ENCODE results near the gene ARHGAP15.

ARHGAP15 gene

GRCh38 chr2:143230506-143231253, 101.5 kb downstream of the ARHGAP15 start:
- Histone ChIP-seq H3K27ac (no peak overlapping the region), H3K36me3 (peaks cover 30% of the 10 kb centered on the region), H3K4me3 (no peak overlapping the region), H4K20me1 (no peaks in the 10 kb centered on the region), H3K9ac (no peak overlapping the region), H3K4me1 (no peaks in the 10 kb centered on the region), H3K4me2 (no peak overlapping the region), H3K9me3 (peaks cover 17% of the 10 kb centered on the region), H3K27me3 (no peaks in the 10 kb centered on the region)
- no peak for TF ChIP-seq Cebpa-rat (IDR thresholded peaks at IDR 0.05)

GRCh38 chr2:143231254-143231645, 102.0 kb downstream of the ARHGAP15 start:
- Histone ChIP-seq H3K4me1 (no peaks in the 10 kb centered on the region), H3K4me2 (no peak overlapping the region), H3K9ac (no peak overlapping the region), H4K20me1 (no peaks in the 10 kb centered on the region), H3K27me3 (no peaks in the 10 kb centered on the region), H3K36me3 (peaks cover 32% of the 10 kb centered on the region), H3K9me3 (peaks cover 17% of the 10 kb centered on the region), H3K4me3 (no peak overlapping the region), H3K27ac (no peak overlapping the region)
- no peak for TF ChIP-seq Cebpa-rat (IDR thresholded peaks at IDR 0.05)

DNA sequence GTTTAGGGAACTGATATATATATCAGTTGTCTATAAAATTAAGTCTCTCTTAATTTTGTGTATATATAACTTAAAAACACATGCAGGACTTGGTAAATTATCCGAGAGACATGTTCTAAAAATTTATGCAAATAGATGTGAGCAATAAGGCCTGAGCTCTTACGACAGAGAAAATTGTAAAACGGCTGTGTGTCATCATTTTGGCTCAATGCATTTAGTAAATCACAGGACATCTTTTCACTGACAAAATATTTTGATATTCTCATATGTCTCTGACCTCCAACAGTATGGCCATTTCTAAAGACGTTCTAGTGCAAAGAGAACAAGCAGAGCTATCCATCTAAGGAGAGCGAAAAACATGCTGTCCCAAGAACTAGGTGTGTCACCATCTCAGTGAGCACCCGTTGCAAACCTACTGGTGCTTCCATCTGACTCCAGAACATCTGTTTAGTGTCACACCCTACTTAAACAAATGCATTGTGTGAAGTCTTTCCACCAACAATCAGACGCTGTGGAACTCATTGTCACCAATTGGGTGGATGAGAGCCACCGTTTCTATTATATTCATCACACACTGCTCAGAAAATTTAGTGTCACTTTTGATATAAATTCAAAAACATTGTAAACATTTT, 108.0 kb downstream of the ARHGAP15 start:
- no peak overlapping the region for H3K9ac ChIP-seq
- H3K27me3 ChIP-seq: no peaks in the 10 kb centered on the region
- no peak for TF ChIP-seq Cebpa-rat (IDR thresholded peaks at IDR 0.05)
- H4K20me1 ChIP-seq: no peaks in the 10 kb centered on the region
- peaks cover 15% of the 10 kb centered on the region for H3K9me3 ChIP-seq
- no peak overlapping the region for H3K4me2 ChIP-seq
- H3K4me3 ChIP-seq: no peak overlapping the region
- H3K27ac ChIP-seq: no peak overlapping the region
- H3K36me3 ChIP-seq: peaks cover 27% of the 10 kb centered on the region; the same call in 1 of the 2 replicates
- H3K4me1 ChIP-seq: no peaks in the 10 kb centered on the region

GRCh38 chr2:143241403-143242088, 112.3 kb downstream of the ARHGAP15 start:
- Histone ChIP-seq H3K9me3 (no peaks in the 10 kb centered on the region), H3K27ac (no peak overlapping the region), H3K27me3 (no peaks in the 10 kb centered on the region), H3K36me3 (peaks cover 12% of the 10 kb centered on the region; the same call in 1 of the 2 replicates), H4K20me1 (no peaks in the 10 kb centered on the region), H3K4me3 (no peak overlapping the region), H3K4me1 (no peaks in the 10 kb centered on the region), H3K4me2 (no peak overlapping the region), H3K9ac (no peak overlapping the region)
- no peak for TF ChIP-seq Cebpa-rat (IDR thresholded peaks at IDR 0.05)

DNA sequence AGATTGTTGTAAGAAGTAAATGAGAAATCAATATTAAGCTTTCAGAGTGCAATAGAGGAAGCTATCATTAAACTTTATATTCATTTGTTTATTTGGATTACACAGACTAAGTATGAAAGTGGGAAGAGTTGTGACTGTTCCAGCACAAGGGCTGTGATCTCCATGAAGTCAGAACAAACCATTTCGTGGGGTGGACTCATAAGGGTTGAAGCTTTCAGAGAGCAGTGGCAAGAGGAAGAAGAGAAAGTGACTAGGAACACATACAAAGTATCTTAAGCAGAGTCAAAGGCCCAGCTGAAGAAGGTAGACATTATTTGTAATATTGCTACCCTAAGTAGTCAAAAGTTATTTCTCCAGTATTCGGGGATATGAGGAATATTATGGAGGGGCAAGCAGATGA, 117.0 kb downstream of the ARHGAP15 start:
- Histone ChIP-seq H3K27me3 (no peaks in the 10 kb centered on the region), H3K27ac (no peak overlapping the region), H3K9ac (no peak overlapping the region), H3K4me3 (no peak overlapping the region), H4K20me1 (no peaks in the 10 kb centered on the region), H3K9me3 (no peaks in the 10 kb centered on the region), H3K4me2 (no peak overlapping the region), H3K36me3 (peaks cover 22% of the 10 kb centered on the region), H3K4me1 (no peaks in the 10 kb centered on the region)
- TF ChIP-seq Cebpa-rat (IDR thresholded peaks at IDR 0.05): no peak

DNA sequence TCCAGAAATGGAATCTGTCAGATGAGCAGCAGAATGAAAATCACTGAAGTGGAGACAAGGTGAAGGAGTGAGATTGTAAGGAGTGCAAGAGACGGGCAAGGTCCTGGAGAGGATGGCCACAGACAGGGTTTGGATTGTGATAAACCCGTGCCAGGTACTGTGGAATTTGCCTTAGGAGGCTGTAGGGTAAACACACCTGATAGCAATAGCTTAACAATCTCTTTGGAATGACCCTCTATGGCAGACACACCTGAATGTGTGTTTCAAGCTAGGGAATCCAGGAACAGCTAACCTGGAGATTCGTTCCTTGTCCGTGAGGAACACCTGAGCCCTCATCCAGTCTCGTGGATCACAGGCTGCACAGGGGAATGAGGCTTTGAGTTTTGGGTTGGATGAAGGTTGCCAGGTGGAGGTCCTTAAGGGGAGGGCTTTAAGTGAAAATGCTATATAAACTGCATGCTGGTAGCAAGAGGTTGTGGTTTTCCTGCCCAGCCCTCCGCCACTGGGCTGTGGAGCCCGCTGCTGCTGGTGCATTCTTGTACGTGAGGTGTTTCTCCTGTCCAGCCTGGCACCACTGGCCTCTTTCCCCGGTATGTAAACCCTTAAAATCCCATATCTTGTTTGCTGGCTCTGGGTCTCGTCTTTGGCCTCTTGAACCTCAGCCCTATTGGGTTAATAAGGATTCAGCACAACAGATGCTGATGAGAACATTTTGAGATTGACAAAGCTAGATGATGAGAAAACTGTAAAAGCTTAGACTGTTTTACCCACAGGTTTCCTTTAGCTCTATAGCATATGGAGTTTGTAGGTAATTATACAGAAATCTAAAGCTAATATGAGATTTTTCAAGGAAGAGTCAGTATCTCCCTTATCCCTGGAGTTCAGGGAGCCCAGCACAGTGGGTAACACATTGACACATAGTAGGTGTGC, 117.9 kb downstream of the ARHGAP15 start:
- Histone ChIP-seq H3K4me1 (no peaks in the 10 kb centered on the region), H4K20me1 (no peaks in the 10 kb centered on the region), H3K27ac (no peak overlapping the region), H3K9ac (no peak overlapping the region), H3K36me3 (peaks cover 13% of the 10 kb centered on the region), H3K9me3 (no peaks in the 10 kb centered on the region), H3K4me2 (no peak overlapping the region), H3K4me3 (no peak overlapping the region), H3K27me3 (no peaks in the 10 kb centered on the region)
- no peak for TF ChIP-seq Cebpa-rat (IDR thresholded peaks at IDR 0.05)

- Histone ChIP-seq H3K4me1 (no peaks in the 10 kb centered on the region), H3K4me2 (no peak overlapping the region), H3K9ac (no peak overlapping the region), H3K36me3 (peaks cover 13% of the 10 kb centered on the region), H3K9me3 (no peaks in the 10 kb centered on the region), H3K4me3 (no peak overlapping the region), H4K20me1 (no peaks in the 10 kb centered on the region), H3K27ac (no peak overlapping the region), H3K27me3 (no peaks in the 10 kb centered on the region)
- TF ChIP-seq Cebpa-rat (IDR thresholded peaks at IDR 0.05): no peak
Measured at GRCh38 chr2:143248631-143249030, 119.4 kb downstream of the ARHGAP15 start.

DNA sequence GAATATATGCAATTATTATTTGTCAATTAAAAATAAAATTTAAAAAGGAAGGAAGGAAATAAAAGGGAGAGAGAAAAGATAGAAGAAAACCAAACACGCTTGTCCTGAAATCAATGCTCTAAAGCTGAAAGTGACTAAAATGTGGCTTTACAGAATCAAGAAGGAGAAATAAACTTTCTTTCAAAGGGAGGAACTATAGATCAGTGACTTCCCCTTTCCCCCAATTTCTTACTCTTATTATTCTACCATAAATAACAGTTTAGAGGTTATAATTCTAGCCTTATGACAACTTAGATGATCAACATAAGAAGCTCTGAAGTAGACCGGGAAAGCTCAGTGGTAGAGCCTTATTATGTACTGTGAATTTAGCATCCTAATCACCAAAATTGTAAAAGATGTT, 122.5 kb downstream of the ARHGAP15 start:
- H3K4me3 ChIP-seq: no peak overlapping the region

DNA sequence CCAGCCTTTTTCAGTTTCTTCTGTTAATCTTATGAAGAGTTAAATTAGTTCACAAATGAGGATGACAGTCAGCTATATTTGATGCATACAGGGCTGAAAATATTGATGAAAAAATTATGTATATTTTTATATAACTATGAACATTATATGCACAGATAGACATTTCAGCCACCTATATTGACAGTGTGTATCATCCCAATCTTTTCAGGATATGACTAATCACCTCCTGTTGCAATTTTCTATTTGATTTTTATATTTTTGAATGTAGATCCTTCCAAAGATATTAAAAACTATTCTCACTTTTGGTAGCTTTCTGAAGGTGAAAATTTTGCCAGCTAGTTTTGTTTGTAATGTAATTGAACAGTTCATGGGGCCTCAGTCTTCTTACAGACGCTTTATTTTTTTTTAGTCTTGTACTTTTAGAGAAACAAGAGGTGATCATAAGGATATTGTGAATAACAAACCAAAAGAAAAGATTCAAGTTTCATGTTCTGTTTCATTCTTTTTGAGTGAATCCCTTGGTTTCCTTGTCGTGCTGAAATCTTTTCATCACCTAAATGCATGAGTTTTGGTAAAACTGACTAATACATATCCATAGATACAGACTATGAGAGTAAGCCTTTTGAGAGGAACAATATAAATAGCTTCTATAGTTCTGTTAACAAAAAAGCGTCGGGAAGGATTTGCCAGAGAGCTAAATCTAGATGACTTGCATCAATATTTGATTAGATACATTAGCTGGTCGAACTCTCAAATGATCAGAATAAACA, 123.1 kb downstream of the ARHGAP15 start:
- peaks cover 4% of the 10 kb centered on the region; the same call in 1 of the 2 replicates for H3K36me3 ChIP-seq
- no peaks in the 10 kb centered on the region for H3K9me3 ChIP-seq
- no peak overlapping the region for H3K4me2 ChIP-seq
- H3K4me3 ChIP-seq: no peak overlapping the region
- TF ChIP-seq Cebpa-rat (IDR thresholded peaks at IDR 0.05): no peak
- H3K9ac ChIP-seq: no peak overlapping the region
- H3K27ac ChIP-seq: no peak overlapping the region
- H3K27me3 ChIP-seq: no peaks in the 10 kb centered on the region
- no peaks in the 10 kb centered on the region for H4K20me1 ChIP-seq
- H3K4me1 ChIP-seq: no peaks in the 10 kb centered on the region

More for the DNA sequence above, 122.5 kb downstream of the ARHGAP15 start:
- no peak overlapping the region for H3K27ac ChIP-seq
- H4K20me1 ChIP-seq: no peaks in the 10 kb centered on the region
- H3K27me3 ChIP-seq: no peaks in the 10 kb centered on the region
- TF ChIP-seq Cebpa-rat (IDR thresholded peaks at IDR 0.05): no peak
- H3K36me3 ChIP-seq: peaks cover 9% of the 10 kb centered on the region
- no peak overlapping the region for H3K4me2 ChIP-seq
- no peaks in the 10 kb centered on the region for H3K4me1 ChIP-seq
- no peaks in the 10 kb centered on the region for H3K9me3 ChIP-seq
- H3K9ac ChIP-seq: no peak overlapping the region

All from BLaER1 (cell line).